Liver (tissue), 9 donors: ENCODE measurements around the gene MLLT3. TPM values are rescaled to one million over a fixed set of nuclear protein-coding genes. Genes with fewer than 3 reads are reported as not detected.

Experiments used
- DNase-seq: peaks from one replicate; pipeline ENCODE4 v3.0.0-alpha.2; 2017; ENCODE audit warnings: low spot score
- H3K27ac ChIP-seq, 2 donors: one replicate each; pipeline ENCODE4 v1.7.0; 2013; ENCODE audit warnings: inconsistent platforms in 2 of 2, low read length in 2 of 2, control low read depth in 1 of 2, low read depth in 1 of 2, mild to moderate bottlenecking in 1 of 2
- H3K27me3 ChIP-seq, 4 donors: one replicate each; pipeline versions ENCODE4 v1.6.1 to v1.7.0; 2013; ENCODE audit warnings: low read length in 3 of 4, inconsistent platforms in 1 of 4, mild to moderate bottlenecking in 1 of 4, moderate library complexity in 1 of 4; ENCODE audit not compliant: control insufficient read depth in 4 of 4, insufficient read depth in 4 of 4
- H3K36me3 ChIP-seq, 4 donors: one replicate each; pipeline versions ENCODE4 v1.6.1 to v1.7.0; 2013; ENCODE audit warnings: low read length in 3 of 4, mild to moderate bottlenecking in 3 of 4, low read depth in 1 of 4, moderate library complexity in 1 of 4; ENCODE audit not compliant: control insufficient read depth in 4 of 4, insufficient read depth in 3 of 4
- H3K4me1 ChIP-seq, 4 donors: one replicate each; pipeline versions ENCODE4 v1.6.1 to v1.7.0; 2013; ENCODE audit warnings: low read length in 3 of 4, mild to moderate bottlenecking in 3 of 4, moderate library complexity in 1 of 4; ENCODE audit not compliant: control insufficient read depth in 4 of 4, insufficient read depth in 4 of 4
- H3K4me3 ChIP-seq, 3 donors: one replicate each; pipeline versions ENCODE4 v1.6.1 to v1.7.0; 2013; ENCODE audit warnings: low read length in 3 of 3, control low read depth in 1 of 3, low read depth in 1 of 3, mild to moderate bottlenecking in 1 of 3
- H3K9ac ChIP-seq, 2 donors: one replicate each; pipeline ENCODE4 v1.7.0; 2013; ENCODE audit warnings: low read length in 2 of 2, mild to moderate bottlenecking in 2 of 2, moderate library complexity in 2 of 2, control low read depth in 1 of 2, low read depth in 1 of 2
- H3K9me3 ChIP-seq, 4 donors: one replicate each; pipeline versions ENCODE4 v1.6.1 to v1.7.0; 2013; ENCODE audit warnings: low read length in 3 of 4; ENCODE audit not compliant: control insufficient read depth in 4 of 4
- ATF3 ChIP-seq: IDR thresholded peaks from 2 replicates; pipeline ENCODE4 v1.6.1; 2016; ENCODE audit warnings: antibody characterized with exemption
- EGR1 ChIP-seq, 2 donors: IDR thresholded peaks; 2 replicates each; pipeline ENCODE4 v1.6.1; 2016 to 2018; ENCODE audit warnings: antibody characterized with exemption in 2 of 2, low read depth in 2 of 2
- FOXA1 ChIP-seq: IDR thresholded peaks from 2 replicates; pipeline ENCODE4 v1.6.1; 2016; ENCODE audit warnings: antibody characterized with exemption
- FOXA2 ChIP-seq: IDR thresholded peaks from 2 replicates; pipeline ENCODE4 v1.6.1; 2016; ENCODE audit warnings: antibody characterized with exemption
- GABPA ChIP-seq, 2 donors: IDR thresholded peaks in 1 of 2; conservative IDR thresholded peaks in 1 of 2; 2 replicates each; pipeline ENCODE4 v1.6.1; 2016; ENCODE audit warnings: antibody characterized with exemption in 2 of 2, mild to moderate bottlenecking in 1 of 2, moderate library complexity in 1 of 2
- HNF4A ChIP-seq, 2 donors: conservative IDR thresholded peaks; 2 replicates each; pipeline ENCODE4 v1.6.1; 2016; ENCODE audit warnings: antibody characterized with exemption in 2 of 2, mild to moderate bottlenecking in 2 of 2
- HNF4G ChIP-seq: IDR thresholded peaks from 2 replicates; pipeline ENCODE4 v1.6.1; 2016; ENCODE audit warnings: antibody characterized with exemption
- JUND ChIP-seq, 2 donors: IDR thresholded peaks; 2 replicates each; pipeline ENCODE4 v1.6.1; 2016; ENCODE audit warnings: antibody characterized with exemption in 2 of 2
- NR2F2 ChIP-seq: IDR thresholded peaks from 2 replicates; pipeline ENCODE4 v1.6.1; 2016; ENCODE audit warnings: antibody characterized with exemption
- RAD21 ChIP-seq, 2 donors: IDR thresholded peaks; 2 replicates each; pipeline ENCODE4 v1.6.1; 2016; ENCODE audit warnings: antibody characterized with exemption in 2 of 2, mild to moderate bottlenecking in 2 of 2
- REST ChIP-seq: IDR thresholded peaks from 2 replicates; pipeline ENCODE4 v1.6.1; 2016; ENCODE audit warnings: antibody characterized with exemption, mild to moderate bottlenecking
- RXRA ChIP-seq, 2 donors: IDR thresholded peaks; 2 replicates each; pipeline ENCODE4 v1.6.1; 2017 to 2018; ENCODE audit warnings: antibody characterized with exemption in 2 of 2, mild to moderate bottlenecking in 1 of 2
- SP1 ChIP-seq: IDR thresholded peaks from 2 replicates; pipeline ENCODE4 v1.6.1; 2018; ENCODE audit warnings: antibody characterized with exemption, mild to moderate bottlenecking
- TAF1 ChIP-seq: conservative IDR thresholded peaks from 2 replicates; pipeline ENCODE4 v1.6.1; 2016; ENCODE audit warnings: antibody characterized with exemption, mild to moderate bottlenecking
- YY1 ChIP-seq: IDR thresholded peaks from 2 replicates; pipeline ENCODE4 v1.6.1; 2016; ENCODE audit warnings: antibody characterized with exemption, mild to moderate bottlenecking
- WGBS: extraction: QIAGEN DNeasy Blood & Tissue Kit; methylation state at CpG from one replicate; pipeline ENCODE4 v1.1.7; 2013; 5-methylcytosine and 5-hydroxymethylcytosine counted together
- polyA plus RNA-seq, 2 donors: library from polyadenylated mRNA; stranded (reverse) in 1 of 2; unstranded in 1 of 2; fragments of 200-250 nt in 1 of 2; fragments of >200 nt in 1 of 2; fragmentation: Nextera tagmentation in 1 of 2; extraction: Ambion mirVana in 1 of 2; gene quantifications; one replicate each; pipeline versions ENCODE4 v1.2.1 to v1.2.3, GENCODE V29; 2013 to 2015
- total RNA-seq, 2 donors: library from RNA; depleted of rRNA; stranded (reverse); fragments of >200 nt; gene quantifications; one replicate each; pipeline ENCODE4 v1.2.3, GENCODE V29; 2014
- TF ChIP-seq, protein P1 (sequence below): fragments of 150-350 bp; IDR thresholded peaks from 2 replicates; pipeline ENCODE4 v1.5.1; 2017; ENCODE audit warnings: improper control_type of control experiment, low read depth, low read length; ENCODE audit not compliant: missing input control
- TF ChIP-seq, protein P2 (sequence below): IDR thresholded peaks from 2 replicates; pipeline ENCODE4 v1.6.1; 2016; ENCODE audit warnings: antibody characterized with exemption
- TF ChIP-seq, protein P3 (sequence below): IDR thresholded peaks from 2 replicates; pipeline ENCODE4 v1.6.1; 2016; ENCODE audit warnings: antibody characterized with exemption
- donor health status: healthy.
- donor health status: healthy.
- donor health status: healthy.
- donor health status: healthy.
- donor health status: healthy.

The MLLT3 gene
- total and polyA plus RNA-seq, 4 donors, result 0.79 to 25.5 (median 1.3) TPM

DNA sequence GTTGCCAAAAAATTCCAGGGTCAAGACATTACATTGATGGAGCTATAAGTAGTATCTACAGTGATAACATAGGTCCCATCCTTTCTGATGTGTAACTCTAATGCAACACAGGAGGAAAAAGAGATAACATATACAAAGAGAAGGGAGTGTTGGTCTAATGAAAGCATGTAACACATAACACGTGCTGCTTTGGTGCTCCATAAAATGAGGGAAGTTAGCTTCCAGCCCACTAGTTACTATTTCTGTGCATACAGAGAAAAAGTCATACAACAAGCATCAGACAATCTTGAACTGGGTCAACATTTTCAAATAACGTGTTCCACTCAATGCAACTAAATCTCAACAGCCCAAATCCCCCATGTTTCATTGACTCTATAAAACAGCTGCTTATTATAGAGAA is 11.7 kb downstream of the MLLT3 start:
- Histone ChIP-seq H3K27me3 (no peaks in the 10 kb centered on the region), H3K9me3 (no peaks in the 10 kb centered on the region), H3K36me3 (no peaks in the 10 kb centered on the region), H3K4me1 (no peaks in the 10 kb centered on the region), H3K4me3 (no peak overlapping the region), H3K27ac (no peak overlapping the region), H3K9ac (no peak overlapping the region)
- DNase-seq, result no peak
- TF ChIP-seq RAD21 (IDR thresholded peaks at IDR 0.05), result no peak
- TF ChIP-seq RXRA (IDR thresholded peaks at IDR 0.05), result no peak
- TF ChIP-seq, protein P1, sequence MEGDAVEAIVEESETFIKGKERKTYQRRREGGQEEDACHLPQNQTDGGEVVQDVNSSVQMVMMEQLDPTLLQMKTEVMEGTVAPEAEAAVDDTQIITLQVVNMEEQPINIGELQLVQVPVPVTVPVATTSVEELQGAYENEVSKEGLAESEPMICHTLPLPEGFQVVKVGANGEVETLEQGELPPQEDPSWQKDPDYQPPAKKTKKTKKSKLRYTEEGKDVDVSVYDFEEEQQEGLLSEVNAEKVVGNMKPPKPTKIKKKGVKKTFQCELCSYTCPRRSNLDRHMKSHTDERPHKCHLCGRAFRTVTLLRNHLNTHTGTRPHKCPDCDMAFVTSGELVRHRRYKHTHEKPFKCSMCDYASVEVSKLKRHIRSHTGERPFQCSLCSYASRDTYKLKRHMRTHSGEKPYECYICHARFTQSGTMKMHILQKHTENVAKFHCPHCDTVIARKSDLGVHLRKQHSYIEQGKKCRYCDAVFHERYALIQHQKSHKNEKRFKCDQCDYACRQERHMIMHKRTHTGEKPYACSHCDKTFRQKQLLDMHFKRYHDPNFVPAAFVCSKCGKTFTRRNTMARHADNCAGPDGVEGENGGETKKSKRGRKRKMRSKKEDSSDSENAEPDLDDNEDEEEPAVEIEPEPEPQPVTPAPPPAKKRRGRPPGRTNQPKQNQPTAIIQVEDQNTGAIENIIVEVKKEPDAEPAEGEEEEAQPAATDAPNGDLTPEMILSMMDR, result no peak
- TF ChIP-seq, protein P2, sequence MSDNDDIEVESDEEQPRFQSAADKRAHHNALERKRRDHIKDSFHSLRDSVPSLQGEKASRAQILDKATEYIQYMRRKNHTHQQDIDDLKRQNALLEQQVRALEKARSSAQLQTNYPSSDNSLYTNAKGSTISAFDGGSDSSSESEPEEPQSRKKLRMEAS, result no peak
- no peak for TF ChIP-seq HNF4G
- TF ChIP-seq HNF4A (conservative IDR thresholded peaks at IDR 0.05), result no peak
- TF ChIP-seq, protein P3, sequence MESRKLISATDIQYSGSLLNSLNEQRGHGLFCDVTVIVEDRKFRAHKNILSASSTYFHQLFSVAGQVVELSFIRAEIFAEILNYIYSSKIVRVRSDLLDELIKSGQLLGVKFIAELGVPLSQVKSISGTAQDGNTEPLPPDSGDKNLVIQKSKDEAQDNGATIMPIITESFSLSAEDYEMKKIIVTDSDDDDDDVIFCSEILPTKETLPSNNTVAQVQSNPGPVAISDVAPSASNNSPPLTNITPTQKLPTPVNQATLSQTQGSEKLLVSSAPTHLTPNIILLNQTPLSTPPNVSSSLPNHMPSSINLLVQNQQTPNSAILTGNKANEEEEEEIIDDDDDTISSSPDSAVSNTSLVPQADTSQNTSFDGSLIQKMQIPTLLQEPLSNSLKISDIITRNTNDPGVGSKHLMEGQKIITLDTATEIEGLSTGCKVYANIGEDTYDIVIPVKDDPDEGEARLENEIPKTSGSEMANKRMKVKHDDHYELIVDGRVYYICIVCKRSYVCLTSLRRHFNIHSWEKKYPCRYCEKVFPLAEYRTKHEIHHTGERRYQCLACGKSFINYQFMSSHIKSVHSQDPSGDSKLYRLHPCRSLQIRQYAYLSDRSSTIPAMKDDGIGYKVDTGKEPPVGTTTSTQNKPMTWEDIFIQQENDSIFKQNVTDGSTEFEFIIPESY, result no peak
- TF ChIP-seq GABPA (IDR thresholded peaks at IDR 0.05 in 1 of 2, conservative IDR thresholded peaks at IDR 0.05 in 1 of 2), result no peak
- TF ChIP-seq REST, result no peak
- no peak for TF ChIP-seq YY1
- TF ChIP-seq TAF1, result no peak
- no peak for TF ChIP-seq SP1
- TF ChIP-seq ATF3, result no peak
- TF ChIP-seq FOXA2, result no peak
- no peak for TF ChIP-seq EGR1 (IDR thresholded peaks at IDR 0.05; ENCODE audit: low read depth in 2 of 2)
- TF ChIP-seq JUND (IDR thresholded peaks at IDR 0.05), result no peak
- no peak for TF ChIP-seq FOXA1
- no peak for TF ChIP-seq NR2F2
- 83% methylated on average over 2 of the region's 2 CpGs for WGBS

- Histone ChIP-seq H3K27me3 (no peaks in the 10 kb centered on the region), H3K4me1 (no peaks in the 10 kb centered on the region), H3K4me3 (no peak overlapping the region), H3K36me3 (no peaks in the 10 kb centered on the region), H3K27ac (no peak overlapping the region), H3K9ac (no peak overlapping the region), H3K9me3 (no peaks in the 10 kb centered on the region)
- no peak for DNase-seq
- 77% methylated on average over 5 of the region's 5 CpGs for WGBS
- no peak for TF ChIP-seq ATF3
- no peak for TF ChIP-seq HNF4A (conservative IDR thresholded peaks at IDR 0.05)
- TF ChIP-seq NR2F2, result no peak
- TF ChIP-seq, protein P1, result no peak
- no peak for TF ChIP-seq YY1
- no peak for TF ChIP-seq SP1
- TF ChIP-seq FOXA2, result no peak
- TF ChIP-seq, protein P3, result no peak
- TF ChIP-seq TAF1, result no peak
- TF ChIP-seq, protein P2, result no peak
- TF ChIP-seq GABPA (IDR thresholded peaks at IDR 0.05 in 1 of 2, conservative IDR thresholded peaks at IDR 0.05 in 1 of 2), result no peak
- no peak for TF ChIP-seq RAD21 (IDR thresholded peaks at IDR 0.05)
- no peak for TF ChIP-seq HNF4G
- no peak for TF ChIP-seq RXRA (IDR thresholded peaks at IDR 0.05)
- no peak for TF ChIP-seq JUND (IDR thresholded peaks at IDR 0.05)
- no peak for TF ChIP-seq FOXA1
Observed at GRCh38 chr9:20608582-20608981, 13.7 kb downstream of the MLLT3 start.
